GM18517 (cell line): ENCODE results near the gene IGSF9B.

Experiments
- ATAC-seq: cut with Tn5 transposase; IDR thresholded peaks from one replicate; pipeline ENCODE4 v1.9.1; 2021; ENCODE audit warnings: mild to moderate bottlenecking, moderate library complexity; ENCODE audit not compliant: unreplicated experiment

IGSF9B gene

DNA sequence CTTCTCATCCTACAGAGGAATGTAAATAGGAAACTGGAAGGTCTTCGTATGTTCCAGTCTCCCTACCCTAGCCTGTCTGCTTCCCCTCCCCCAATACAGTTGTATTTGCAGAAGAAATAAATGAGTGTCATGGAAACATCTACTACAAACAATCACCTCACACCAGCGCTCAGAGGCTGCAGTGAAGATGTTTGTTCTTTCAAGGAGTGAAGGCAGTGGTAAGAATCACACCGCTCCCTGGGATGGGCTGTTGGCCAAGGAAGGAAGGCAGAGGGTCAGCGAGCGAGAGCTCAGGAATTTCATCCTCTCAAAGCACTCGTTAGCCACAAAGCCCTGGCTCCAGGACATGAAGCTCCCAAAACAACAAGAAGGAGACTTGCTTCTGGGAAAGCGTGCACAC, 1.1 kb upstream of the IGSF9B start:
- no peak for ATAC-seq

DNA sequence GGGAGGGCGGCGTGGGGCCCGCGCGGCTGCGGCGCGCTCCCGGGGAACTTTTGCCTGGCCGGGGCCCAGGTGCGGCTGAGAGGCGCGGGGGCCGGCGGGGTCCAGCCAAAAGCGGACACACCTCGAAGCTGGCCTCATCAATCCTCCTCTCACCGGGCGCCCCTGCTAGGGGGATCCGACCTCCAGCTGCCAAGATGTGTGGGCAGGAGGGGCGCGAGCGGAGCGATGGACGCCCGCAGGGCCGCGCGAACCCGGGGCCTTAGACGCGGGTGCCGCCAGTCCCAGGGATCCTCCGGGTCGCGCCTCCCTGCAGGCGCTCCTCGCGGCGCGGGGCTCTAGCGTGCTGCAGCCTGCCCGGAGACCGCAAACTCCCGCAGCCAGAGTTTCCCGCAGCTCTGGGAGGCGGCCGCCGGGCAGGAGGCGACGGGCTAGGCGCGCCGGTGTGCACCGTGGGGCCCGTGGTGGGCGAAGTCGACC, 785 bp downstream of the IGSF9B start:
- ATAC-seq, result no peak

DNA sequence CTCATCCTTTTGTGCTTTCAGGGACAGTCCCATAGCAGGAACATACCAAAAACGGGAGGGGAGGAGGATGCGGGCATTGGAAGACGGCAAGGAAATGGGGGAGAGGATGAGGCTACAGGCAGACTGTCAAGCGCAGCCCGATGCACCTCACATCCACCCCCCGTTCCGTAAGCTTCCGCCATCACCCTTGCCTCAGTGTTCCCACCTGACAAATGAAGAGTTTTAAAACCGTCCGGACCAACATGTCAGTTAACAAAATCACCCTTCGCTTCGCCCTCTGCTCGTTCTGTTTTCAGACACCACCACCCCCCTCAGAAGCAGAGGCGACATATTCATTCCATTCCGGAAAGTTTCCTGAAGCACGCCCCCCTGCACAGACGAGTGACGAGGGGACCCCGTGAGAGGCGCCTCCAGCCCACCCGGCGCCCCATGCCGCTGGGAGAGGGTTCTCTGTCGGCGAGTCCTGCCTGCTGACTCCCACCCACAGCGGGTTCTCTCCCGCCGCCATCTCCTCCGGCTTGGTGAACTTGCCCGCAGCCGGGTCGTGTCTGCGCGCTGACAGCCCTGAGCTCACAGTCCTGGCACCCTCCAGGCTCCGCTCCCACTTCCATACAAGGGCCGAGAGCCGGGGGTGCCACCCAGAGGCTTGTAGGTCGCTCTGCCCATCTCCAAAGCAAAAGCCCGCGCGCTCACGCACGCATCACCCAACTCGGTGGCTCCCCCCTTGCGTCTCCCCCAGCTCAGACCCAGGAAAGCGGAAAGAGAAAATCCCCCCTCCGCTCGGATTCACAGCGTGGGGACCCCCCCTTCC, 1.5 kb downstream of the IGSF9B start:
- ATAC-seq, result no peak

DNA sequence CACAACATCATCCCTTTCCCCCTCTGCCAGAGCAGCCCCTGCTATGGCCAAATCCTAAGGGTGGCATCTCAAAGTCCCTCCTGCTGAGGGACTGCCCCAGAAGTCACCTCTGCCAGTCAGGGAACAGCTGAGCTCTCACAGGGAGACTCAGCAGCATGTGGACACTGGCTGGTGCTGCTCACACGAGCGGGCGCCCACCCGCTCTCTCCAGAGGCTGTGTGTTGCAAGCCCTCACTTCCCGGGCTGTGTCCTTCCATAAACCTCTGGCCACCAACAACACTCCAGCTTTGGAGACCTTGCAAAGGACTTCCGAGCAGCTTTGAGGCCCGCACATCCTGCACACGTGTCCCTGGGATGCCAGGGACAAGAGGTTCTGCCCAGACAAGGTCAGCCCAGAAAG, 2.8 kb downstream of the IGSF9B start:
- no peak for ATAC-seq

DNA sequence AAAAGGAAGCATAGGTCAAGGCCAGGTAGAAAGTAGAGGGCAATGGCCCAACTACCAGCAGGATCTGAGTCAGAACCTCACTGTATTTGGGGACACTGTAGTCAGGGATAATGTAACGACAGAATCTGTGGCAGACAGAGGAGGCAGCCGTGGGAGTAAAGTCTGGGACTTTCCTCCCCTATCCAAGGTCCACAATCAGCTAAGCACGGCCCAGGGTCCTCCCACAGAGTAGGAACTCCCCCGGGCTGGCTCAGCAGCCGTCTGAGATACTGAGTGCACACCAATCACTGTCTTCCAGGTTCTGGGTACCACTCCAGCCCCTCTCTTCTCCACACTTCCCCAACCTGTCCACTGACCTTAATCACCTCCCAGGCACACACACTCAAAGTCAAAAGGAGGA, 3.2 kb downstream of the IGSF9B start:
- ATAC-seq, result no peak

DNA sequence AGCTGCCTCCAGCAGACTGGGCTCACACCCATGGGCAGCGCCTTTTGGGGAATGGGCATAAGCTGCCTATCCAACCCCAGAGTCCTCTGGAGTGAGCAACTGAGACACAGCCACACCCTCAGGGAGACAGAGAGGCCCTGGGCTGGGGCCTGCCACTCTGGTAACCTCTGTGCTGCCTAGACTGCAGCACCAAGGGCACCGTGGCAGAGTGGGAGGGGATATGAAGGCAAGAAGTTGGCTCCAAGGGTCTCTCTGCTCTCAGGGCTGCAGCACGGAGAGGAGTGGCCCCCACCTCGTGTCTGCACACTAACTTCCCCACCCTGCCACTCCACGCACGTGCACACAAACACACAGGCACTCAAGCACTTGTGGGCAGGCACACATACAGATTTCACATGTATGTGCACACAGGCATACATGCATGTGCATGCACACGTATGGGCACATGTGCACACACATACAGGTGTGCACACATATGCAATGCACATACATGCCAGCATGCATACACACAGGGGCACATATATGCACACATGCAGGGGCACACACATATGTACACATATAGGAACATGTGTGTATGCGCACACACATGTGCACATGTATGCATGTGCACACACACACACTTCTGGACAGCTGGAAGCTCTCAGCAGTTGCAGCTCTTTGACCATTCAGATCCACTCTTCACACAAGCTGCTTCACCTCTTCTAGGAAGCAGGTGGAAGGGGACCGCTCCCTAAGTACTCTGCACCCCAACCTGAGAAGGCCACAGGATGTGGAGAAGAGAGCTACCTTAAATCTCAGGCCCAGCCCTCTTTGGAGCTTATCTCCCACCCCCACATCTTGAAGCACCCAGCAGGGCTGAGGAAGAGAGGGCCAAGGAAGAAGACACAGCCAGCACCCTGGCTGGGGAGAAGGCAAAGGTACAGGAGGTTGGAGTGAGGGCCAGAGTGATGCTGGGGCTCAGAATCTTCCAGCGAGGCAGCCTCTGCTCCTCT, 4.3 kb downstream of the IGSF9B start:
- ATAC-seq, result no peak

DNA sequence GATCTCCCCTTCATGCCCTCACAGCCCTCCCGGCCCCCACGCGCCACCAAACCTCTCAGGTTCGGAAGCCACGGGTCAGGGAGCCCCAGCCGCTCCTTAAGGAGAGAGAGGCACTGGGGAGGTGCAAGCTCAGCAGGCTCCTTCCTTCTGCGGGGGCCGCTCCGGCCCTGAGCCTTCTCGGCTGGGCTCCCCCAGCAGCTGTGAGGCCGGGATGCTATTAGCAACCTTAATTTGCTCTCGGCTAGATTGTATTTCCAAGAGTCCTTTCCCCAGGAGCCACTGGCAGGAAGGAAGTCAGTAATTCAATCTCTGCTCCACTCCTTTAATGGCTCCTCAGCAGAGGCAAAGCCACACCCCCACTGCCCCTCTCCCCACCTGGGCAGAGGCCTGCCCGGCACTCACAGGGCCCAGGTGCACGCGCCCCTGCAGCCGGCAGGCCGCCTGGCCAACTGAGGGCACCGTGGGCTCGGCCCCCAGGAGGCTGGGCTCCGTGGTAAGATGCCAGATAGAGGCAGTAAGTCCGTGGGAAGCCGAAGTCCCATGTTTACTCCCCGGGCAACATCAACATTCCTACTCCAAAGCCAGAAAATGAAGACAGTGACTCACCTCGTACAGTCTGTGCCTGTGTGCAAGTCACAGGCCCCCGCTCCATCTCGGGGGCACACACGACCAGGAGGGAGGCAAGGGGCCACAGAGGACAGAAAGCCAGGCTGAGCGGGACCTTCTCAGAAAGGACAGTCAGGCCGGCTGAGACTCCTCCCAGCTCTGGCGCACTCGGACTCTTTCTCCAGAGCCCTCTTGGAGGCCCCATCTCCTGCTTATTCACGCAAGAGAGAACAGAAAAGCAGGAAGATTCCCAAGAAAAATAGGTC, 5.2 kb downstream of the IGSF9B start:
- no peak for ATAC-seq

DNA sequence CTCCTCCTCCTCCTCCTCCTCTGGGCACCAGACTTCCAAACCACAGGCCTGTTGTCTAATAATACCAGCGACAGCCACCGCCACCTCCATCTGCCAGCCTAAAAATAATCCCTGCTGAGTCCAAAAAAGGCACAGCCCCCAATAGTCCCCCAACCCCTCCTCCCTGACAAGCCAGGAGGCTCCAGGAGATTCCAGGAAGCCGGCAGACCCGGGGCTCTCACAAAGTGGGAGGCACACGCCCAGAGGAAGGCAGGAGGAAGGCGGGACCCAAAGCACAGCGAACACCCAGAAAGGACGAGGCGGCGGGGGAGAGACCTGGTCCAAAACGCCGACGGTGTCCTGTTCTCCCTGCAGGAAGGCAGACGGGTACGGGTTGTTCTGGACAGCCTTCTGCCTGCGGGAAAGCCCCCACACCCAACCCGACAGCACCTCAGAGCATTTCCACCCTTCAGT, 5.9 kb downstream of the IGSF9B start:
- no peak for ATAC-seq

DNA sequence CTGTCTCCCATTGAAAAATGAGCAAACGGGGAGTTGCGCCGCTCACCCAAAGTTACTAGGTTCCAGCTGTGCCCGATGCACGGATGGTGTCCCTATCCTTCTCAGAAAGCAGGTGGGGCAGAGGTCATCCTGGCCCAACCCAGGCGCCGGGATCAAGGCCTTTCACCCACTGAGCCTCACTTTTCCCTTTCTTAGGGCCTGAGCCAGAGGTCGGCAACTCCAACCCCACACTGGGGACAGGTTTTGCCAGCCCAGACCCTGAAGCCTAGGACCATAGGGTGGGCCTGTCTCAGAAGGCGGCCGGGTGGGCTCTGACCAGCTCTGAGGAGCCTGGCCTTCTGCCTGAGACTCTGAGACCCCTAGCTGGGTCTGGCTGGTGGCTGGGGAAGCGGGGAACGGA, 6.3 kb downstream of the IGSF9B start:
- no peak for ATAC-seq

DNA sequence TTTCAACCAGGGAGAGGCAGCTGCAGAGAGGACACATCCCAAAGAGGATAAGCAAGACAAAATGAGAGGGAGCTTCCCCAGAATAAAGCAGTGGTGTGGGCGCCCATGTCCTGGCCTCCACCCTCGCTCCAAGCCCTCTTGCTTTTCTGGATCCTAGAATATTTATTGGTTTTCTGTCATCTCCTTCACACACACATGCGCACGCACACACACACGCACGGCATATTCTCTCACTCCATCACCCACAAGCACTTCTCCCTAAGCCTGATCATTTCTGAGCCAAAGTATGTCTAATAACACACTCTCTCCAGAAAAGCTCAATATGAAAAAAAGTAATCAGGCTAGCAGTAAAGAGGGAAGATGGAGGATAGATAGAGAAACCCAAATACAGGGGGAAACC, 7.6 kb downstream of the IGSF9B start:
- ATAC-seq, result no peak

DNA sequence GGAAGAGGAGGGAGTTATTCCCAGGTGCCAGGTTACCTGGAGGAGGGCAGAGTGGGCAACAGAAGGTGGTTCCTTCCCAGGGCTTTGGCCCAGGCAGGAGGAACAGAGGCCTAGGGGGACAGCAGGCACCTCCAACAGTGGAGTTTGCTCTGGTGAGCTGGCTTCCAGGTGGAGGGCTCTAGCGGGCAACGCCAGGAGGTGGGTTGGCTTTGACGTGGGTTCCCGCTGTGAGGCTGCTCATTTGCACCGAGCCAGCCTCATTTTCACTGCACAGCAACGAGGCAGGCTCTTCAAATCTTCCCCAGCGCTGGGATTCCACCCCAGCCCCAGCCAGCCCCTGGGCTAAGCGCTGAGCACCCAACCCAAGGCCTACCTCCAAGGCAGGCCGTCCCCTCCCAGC, 8.1 kb downstream of the IGSF9B start:
- ATAC-seq, result no peak

DNA sequence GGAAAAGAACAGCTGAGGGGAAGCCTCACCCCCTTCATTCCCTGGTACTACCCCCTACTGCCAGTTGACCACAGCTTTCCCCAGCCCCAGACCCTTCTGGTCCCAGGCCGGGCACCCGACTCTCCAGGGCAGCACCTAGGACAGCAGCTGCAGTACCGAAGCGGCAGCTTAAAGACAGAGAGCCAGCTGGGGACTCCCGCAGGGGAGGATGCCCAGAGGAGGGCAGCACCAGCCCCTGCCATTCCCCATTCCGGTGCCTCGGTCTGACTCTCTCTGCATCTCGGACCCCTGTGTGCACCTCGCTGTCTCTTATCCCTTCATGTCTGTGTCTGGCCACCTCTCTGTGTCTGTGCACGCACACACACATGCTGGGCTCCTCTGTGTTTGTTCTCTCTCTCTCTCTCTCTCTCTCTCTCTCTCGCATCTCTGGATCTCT, 9.4 kb downstream of the IGSF9B start:
- no peak for ATAC-seq

DNA sequence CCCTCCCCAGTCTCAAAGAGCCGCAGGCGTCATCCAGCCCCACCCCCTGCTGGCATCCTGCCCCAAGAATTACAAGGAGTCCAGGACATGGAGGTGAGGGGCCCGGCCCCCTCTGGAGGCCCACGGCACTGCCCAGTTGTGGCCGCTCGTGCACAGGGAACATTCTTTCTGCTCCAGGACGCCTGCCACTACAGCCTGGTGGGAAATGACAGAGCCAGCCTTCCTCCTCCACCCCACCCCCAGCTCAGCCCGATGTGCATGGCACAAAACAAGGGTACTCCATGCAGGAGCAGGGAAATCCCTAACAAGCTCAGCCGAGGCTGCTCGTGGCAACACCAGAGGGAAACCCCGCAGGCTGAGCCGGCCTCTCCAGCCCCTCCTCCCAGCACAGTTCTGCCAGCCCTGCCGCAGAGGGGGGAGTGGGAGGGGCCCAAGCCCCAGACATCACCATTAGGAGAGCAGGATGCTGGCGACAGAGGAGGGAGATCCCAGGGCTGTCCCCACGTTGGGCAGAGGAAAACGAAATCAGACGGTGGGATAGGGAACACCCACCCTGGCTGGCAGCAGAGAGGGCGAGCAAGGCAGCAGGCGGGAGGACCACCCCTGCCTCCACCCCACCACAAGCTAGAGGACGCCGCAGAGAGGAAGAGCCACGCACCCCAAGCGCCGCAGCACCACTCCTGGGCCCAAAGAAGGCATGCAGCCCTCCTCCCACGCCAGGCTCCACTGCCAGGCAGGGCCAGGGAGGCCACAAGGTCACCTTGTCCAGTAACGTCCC, 10.0 kb downstream of the IGSF9B start:
- no peak for ATAC-seq

DNA sequence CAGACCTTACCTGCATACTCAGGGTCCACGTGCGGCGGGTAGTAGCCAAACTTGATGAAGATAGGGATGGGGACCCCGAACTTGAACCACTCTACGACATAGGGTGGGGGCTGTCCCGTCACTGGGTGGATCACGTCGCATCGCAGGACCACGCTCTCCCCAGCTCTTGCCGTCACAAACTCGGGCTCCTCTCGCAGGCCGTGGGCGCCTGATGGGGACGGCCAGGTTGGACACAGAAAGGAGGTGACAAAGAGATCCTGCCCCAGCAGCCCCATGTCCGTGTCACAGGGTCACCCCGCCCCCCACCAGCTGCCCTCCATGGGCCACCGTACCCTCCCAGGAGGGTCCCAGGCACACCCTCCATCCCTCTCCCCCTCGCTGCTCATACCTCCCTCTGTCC, 10.7 kb downstream of the IGSF9B start:
- ATAC-seq, result no peak

DNA sequence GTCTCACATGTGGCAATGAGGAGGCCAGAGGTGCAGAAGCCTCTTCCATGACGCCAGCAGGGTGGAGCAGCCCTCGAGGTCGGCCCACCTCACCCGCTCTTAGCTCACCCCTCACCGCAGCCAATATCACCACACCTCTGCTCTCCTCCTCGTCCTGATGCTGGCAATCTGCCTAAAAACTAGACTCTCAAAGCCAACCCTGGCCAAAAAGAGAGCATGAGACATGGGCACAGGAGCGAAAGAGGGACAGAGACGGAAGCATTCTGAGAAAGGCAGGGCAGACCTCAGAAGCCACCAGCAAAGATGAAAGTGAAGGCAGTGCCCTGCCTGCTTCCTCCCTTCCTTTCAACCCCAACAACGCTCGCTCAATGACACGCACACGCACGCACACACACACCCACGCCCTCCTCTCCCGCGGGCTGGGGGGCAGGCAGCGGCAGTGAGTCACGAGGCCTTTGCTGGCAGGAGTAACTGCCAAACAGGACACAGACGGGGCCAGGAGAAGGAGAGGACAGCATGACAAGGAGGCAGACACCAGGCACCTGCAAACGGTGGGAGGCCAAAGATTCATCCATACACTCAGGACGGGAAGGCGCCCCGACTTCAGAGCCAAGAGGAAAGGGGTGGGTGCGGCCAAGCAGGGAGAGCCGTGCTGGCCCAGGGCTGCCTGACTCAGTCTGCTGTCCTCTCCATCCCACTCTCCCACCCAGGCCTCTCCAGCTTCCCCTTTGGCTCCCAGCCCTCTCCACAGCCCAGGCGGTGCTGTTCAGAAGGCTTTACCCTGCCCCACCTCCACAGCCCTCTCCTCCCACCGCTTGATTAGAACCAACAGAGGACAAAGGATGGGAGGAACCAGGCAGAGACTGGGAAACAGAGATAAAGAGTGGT, 11.4 kb downstream of the IGSF9B start:
- ATAC-seq, result no peak

DNA sequence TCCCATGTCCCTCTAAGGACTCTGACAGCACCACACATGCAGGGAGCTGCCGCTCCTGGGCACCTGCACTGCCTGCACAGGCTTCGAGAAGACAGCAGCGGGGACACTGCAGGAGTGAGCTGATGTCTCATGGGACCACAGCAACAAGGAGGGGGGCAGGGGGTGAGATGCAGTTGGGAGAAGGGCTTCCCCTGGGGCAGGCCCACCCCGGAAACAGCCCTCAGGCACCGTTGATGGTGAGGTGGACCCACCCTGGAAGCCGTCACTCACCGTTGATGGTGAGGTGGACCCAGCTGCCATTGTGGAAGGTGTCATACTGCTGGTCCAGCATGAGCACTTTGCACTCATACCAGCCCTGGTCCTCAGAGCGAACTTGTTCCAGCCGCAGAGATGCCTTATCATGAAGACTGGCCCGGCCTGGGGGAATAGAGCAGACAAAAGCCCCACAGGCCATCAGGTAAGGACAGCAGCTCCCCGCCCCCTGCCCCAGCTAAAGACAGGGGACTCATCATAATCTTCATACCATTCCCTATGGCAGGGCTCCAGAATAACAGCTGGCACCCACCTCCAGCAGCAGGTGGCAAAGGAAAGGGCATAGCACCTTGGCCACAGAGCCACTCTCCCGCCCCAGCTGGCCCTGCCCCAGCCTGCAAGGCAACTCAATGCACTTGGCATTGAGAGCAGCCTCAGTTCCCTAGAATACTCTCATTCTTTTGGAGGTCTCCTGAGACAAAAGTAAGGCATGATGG, 12.6 kb downstream of the IGSF9B start:
- ATAC-seq, result no peak

DNA sequence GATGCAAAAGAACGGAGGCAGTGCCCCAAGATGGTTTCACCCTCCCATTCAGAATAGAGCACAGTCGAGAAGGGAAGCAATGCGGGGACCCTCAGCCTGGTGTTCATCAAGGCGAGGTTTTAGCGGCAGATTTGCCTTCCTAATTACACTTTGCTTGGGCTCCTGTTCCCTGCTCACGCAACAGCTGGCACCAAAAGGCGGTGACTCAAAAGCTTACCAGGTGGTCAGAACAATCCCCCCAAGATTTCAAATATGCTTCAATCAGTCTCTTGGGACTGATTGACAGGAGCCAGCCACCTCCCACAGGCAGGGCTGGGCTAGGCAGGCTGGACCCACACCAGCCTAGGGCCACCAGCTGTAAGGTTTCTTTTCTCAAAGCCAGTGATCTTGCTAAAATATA, 14.2 kb downstream of the IGSF9B start:
- ATAC-seq, result no peak

DNA sequence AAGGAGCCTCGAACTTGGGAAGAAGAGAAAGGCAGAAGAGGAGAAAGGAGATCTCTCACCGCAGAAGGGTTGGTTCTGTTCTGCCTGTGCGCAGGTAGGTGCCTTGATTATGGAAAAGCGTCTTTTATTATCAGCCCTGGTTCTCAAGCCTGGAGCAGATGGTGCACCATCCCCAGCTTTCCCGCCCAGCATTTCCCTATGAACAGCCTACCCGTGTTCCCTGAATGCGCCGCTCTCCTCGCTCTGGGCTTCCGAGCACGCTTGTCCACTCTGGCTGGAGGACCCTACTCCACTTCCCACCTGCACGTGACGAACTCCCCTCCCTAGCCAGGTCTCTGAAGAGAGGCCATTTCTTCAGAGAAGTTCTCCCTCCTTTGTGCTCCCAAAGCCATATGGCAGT, 15.2 kb downstream of the IGSF9B start:
- no peak for ATAC-seq
